Smooth muscle cell (in vitro differentiated cells): ENCODE data around the gene ZNF474. TPM values are rescaled to one million over a fixed set of nuclear protein-coding genes. Genes with fewer than 3 reads are reported as not detected.

Experiments
- DNase-seq: peaks from one replicate; lab custom pipeline; 2025; ENCODE audit not compliant: unreplicated experiment; lab: John Stamatoyannopoulos, UW
- H2AFZ ChIP-seq: fragments of 200-600 bp; sonication (generic); 2 replicates; pipeline ENCODE4 v1.6.0; 2016; ENCODE audit warnings: antibody characterized with exemption, low read depth, mild to moderate bottlenecking
- H3F3A ChIP-seq: fragments of 200-600 bp; sonication (generic); 2 replicates; pipeline ENCODE4 v1.6.0; 2017; ENCODE audit warnings: antibody characterized with exemption, low read depth
- H3K27ac ChIP-seq: fragments of 200-600 bp; sonication (generic); 2 replicates; pipeline ENCODE4 v1.5.1; 2016; ENCODE audit warnings: low read depth, mild to moderate bottlenecking
- H3K27me3 ChIP-seq: fragments of 200-600 bp; sonication (generic); 2 replicates; pipeline ENCODE4 v1.6.1; 2016; ENCODE audit warnings: low read depth, mild to moderate bottlenecking
- H3K36me3 ChIP-seq: fragments of 200-600 bp; sonication (generic); 2 replicates; pipeline ENCODE4 v1.5.1; 2016; ENCODE audit warnings: low read depth
- H3K4me1 ChIP-seq: fragments of 200-600 bp; sonication (generic); 2 replicates; pipeline ENCODE4 v1.5.1; 2016; ENCODE audit warnings: low read depth
- H3K4me2 ChIP-seq: fragments of 200-600 bp; sonication (generic); 2 replicates; pipeline ENCODE4 v1.6.0; 2016; ENCODE audit warnings: mild to moderate bottlenecking
- H3K4me3 ChIP-seq: fragments of 200-600 bp; sonication (generic); 2 replicates; pipeline ENCODE4 v1.5.1; 2016; ENCODE audit warnings: mild to moderate bottlenecking
- H3K79me2 ChIP-seq: fragments of 200-600 bp; sonication (generic); 2 replicates; pipeline ENCODE4 v1.6.0; 2016; ENCODE audit warnings: low read depth, mild to moderate bottlenecking
- H3K9ac ChIP-seq: fragments of 200-600 bp; sonication (generic); 2 replicates; pipeline ENCODE4 v1.6.0; 2016; ENCODE audit warnings: low read depth
- H3K9me3 ChIP-seq: fragments of 200-600 bp; sonication (generic); replicated peaks from 2 replicates; pipeline ENCODE4 v1.5.1; 2016; ENCODE audit warnings: low read depth
- H4K20me1 ChIP-seq: fragments of 200-600 bp; sonication (generic); 2 replicates; pipeline ENCODE4 v1.6.0; 2016; ENCODE audit warnings: low read depth
- WGBS: methylation state at CpG from one replicate; pipeline ENCODE4 v1.1.7; 2016; ENCODE audit warnings: low lambda C conversion rate; 5-methylcytosine and 5-hydroxymethylcytosine counted together
- polyA plus RNA-seq: library from polyadenylated mRNA; unstranded; fragments of >200 nt; fragmentation: Nextera tagmentation; extraction: Ambion mirVana; gene quantifications from 2 replicates; pipeline ENCODE4 v1.2.1, GENCODE V29; 2016
- total RNA-seq: library from RNA; depleted of rRNA; stranded (reverse); fragments of >200 nt; gene quantifications from 2 replicates; pipeline ENCODE4 v1.2.3, GENCODE V29; 2014
- TF ChIP-seq, protein P1 (sequence below): fragments of 200-600 bp; sonication (generic); IDR thresholded peaks from 2 replicates; pipeline ENCODE4 v1.5.1; 2017; ENCODE audit warnings: borderline replicate concordance, mild to moderate bottlenecking, antibody characterized with exemption; ENCODE audit not compliant: insufficient read depth, poor library complexity, severe bottlenecking

ZNF474 gene
- total and polyA plus RNA-seq, 2 experiments from 2014 or later, result 1.1 to 2.2 TPM

GRCh38 chr5:122102825-122103224 is 26.5 kb upstream of the ZNF474 start:
- DNase-seq, result no peak
- Histone ChIP-seq H3K9me3 (no peaks in the 10 kb centered on the region), H3K79me2 (no peaks in the 10 kb centered on the region), H3K4me3 (no peak overlapping the region), H3K27ac (no peak overlapping the region), H3K4me1 (no peaks in the 10 kb centered on the region), H3K9ac (no peak overlapping the region), H2AFZ (no peak overlapping the region), H3F3A (no peaks in the 10 kb centered on the region), H3K4me2 (no peak overlapping the region), H3K36me3 (no peaks in the 10 kb centered on the region), H4K20me1 (no peaks in the 10 kb centered on the region), H3K27me3 (peaks cover 7% of the 10 kb centered on the region)
- TF ChIP-seq, protein P1, sequence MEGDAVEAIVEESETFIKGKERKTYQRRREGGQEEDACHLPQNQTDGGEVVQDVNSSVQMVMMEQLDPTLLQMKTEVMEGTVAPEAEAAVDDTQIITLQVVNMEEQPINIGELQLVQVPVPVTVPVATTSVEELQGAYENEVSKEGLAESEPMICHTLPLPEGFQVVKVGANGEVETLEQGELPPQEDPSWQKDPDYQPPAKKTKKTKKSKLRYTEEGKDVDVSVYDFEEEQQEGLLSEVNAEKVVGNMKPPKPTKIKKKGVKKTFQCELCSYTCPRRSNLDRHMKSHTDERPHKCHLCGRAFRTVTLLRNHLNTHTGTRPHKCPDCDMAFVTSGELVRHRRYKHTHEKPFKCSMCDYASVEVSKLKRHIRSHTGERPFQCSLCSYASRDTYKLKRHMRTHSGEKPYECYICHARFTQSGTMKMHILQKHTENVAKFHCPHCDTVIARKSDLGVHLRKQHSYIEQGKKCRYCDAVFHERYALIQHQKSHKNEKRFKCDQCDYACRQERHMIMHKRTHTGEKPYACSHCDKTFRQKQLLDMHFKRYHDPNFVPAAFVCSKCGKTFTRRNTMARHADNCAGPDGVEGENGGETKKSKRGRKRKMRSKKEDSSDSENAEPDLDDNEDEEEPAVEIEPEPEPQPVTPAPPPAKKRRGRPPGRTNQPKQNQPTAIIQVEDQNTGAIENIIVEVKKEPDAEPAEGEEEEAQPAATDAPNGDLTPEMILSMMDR, result no peak
- WGBS, result 90% methylated on average over 1 of the region's 1 CpG

DNA sequence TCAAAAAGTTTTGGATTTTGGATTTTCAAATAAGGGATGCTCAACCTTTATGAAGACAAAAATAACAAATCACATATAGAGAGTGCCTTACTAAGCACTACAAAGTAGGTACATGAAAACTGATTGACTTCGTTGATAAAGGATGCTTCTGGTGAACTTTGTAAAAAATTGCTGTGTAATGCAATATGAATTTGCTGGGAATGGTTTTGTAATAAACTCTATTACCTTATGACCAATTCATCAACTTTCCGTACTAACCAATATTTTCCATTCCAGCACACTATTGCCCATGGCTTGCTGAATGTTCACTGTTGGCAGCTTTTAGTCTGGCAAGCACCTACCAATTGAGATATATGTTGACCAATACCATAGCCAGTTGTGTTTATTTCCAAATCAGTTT is 23.4 kb upstream of the ZNF474 start:
- Histone ChIP-seq H4K20me1 (no peaks in the 10 kb centered on the region), H3K27ac (no peak overlapping the region), H3F3A (no peaks in the 10 kb centered on the region), H3K36me3 (no peaks in the 10 kb centered on the region), H3K9me3 (no peaks in the 10 kb centered on the region), H2AFZ (no peak overlapping the region), H3K79me2 (no peaks in the 10 kb centered on the region), H3K4me3 (no peak overlapping the region), H3K4me2 (no peak overlapping the region), H3K9ac (no peak overlapping the region), H3K27me3 (peaks cover 17% of the 10 kb centered on the region), H3K4me1 (no peaks in the 10 kb centered on the region)
- TF ChIP-seq, protein P1, result no peak
- no peak for DNase-seq
- 95% methylated on average over 2 of the region's 2 CpGs for WGBS

DNA sequence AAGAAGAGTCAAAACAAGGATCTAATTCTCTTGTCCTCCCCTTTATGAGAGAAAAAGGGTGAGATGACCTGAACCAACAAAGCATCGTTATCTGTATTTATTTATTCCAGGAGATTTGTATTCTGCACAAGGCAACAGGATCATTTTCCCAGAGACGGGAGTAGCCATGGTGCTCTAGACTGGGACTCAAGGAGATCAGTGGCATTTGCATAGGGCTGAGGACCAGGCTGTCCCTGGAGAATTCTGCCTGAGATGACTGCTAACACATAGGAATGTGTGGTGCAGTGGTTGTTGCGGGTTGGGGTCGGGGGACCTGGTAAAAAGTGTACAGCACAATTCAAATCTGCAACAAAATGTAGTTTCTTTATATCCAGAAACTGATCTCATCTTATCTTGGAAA is 22.3 kb upstream of the ZNF474 start:
- TF ChIP-seq, protein P1, result no peak
- Histone ChIP-seq H3K27ac (no peak overlapping the region), H3K9me3 (no peaks in the 10 kb centered on the region), H4K20me1 (no peaks in the 10 kb centered on the region), H3K9ac (no peak overlapping the region), H3K36me3 (no peaks in the 10 kb centered on the region), H2AFZ (no peak overlapping the region), H3F3A (no peaks in the 10 kb centered on the region), H3K4me2 (no peak overlapping the region), H3K4me1 (no peaks in the 10 kb centered on the region), H3K4me3 (no peak overlapping the region), H3K27me3 (peaks cover 17% of the 10 kb centered on the region), H3K79me2 (no peaks in the 10 kb centered on the region)
- DNase-seq, result no peak
- 85% methylated on average over 4 of the region's 4 CpGs for WGBS

DNA sequence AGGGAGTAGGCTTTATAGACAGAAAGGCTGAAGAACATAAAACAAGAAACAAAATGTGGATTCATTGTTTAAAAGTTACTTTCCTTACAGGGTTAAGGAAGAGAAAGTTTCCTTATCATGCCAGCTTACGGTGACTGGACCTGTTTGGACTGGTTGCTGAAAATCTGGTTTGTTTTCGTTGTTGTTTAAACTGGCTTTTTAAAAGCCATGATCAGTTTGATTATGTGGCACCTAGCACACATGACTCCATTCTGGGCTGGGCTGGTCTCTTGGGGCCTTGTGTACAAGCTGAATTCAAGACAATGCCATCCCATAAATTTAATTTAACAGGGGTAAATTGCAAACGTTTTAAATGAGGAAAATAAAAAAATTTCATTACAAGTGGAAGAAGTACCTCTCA is 18.4 kb upstream of the ZNF474 start:
- Histone ChIP-seq H2AFZ (peak overlapping the region; percentile 38), H3K36me3 (no peaks in the 10 kb centered on the region), H3K4me2 (no peak overlapping the region), H3F3A (no peaks in the 10 kb centered on the region), H4K20me1 (no peaks in the 10 kb centered on the region), H3K4me1 (no peaks in the 10 kb centered on the region), H3K79me2 (no peaks in the 10 kb centered on the region), H3K4me3 (no peak overlapping the region), H3K9me3 (no peaks in the 10 kb centered on the region), H3K27ac (no peak overlapping the region), H3K27me3 (peaks cover 25% of the 10 kb centered on the region), H3K9ac (no peak overlapping the region)
- TF ChIP-seq, protein P1, result no peak
- WGBS, result 30% methylated on average over 3 of the region's 3 CpGs
- DNase-seq, result no peak
